Measurements from ENCODE around the gene ST6GAL2. TPM values are rescaled to one million over a fixed set of nuclear protein-coding genes. Genes with fewer than 3 reads are reported as not detected.

ST6GAL2 gene
- polyA plus RNA-seq, 1 of the 3 experiments (the other 2 are of a cell fraction), result 0.77 TPM

GRCh38 chr2:106868275-106868674 lies 17.7 kb downstream of the ST6GAL2 start:
- Histone ChIP-seq H3K4me1 (ENCODE audit: control insufficient read depth in 1 of 2, insufficient read depth in 2 of 2, low read depth in 1 of 2, low read length in 1 of 2) (no peaks in the 10 kb centered on the region; a peak in 1 of 4 replicates), H3K4me2 (no peak overlapping the region), H3K9me3 (no peaks in the 10 kb centered on the region), H3F3A (replicated peaks; ENCODE audit: insufficient read depth) (no peaks in the 10 kb centered on the region), H3K36me3 (replicated peaks in 1 of 2; ENCODE audit: control insufficient read depth in 1 of 2, insufficient read depth in 2 of 2, low read length in 1 of 2) (no peaks in the 10 kb centered on the region), H4K20me1 (ENCODE audit: insufficient read depth) (no peaks in the 10 kb centered on the region), H2AFZ (ENCODE audit: low read depth) (no peak overlapping the region), H3K27me3 (ENCODE audit: insufficient read depth) (no peaks in the 10 kb centered on the region), H3K9me2 (no peaks in the 10 kb centered on the region), H3K4me3 (ENCODE audit: low read depth in 2 of 2, low read length in 1 of 2) (no peak overlapping the region), H3K9ac (no peak overlapping the region), H3K27ac (ENCODE audit: low read depth in 2 of 2, low read length in 1 of 2) (no peak overlapping the region), H3K79me2 (ENCODE audit: insufficient read depth) (no peaks in the 10 kb centered on the region; the same call in 1 of the 2 replicates)
- no peak for DNase-seq
- ChIA-PET CTCF (no interaction called here), POLR2A (no interaction called here)
- TF ChIP-seq SMC3 (IDR thresholded peaks at IDR 0.05; ENCODE audit: low read depth, low read length) (0 out of 2 replicates have a peak, but pooled peaks have one; percentile 8), RAD21 (IDR thresholded peaks at IDR 0.05; ENCODE audit: low read length) (peak; percentile 49), EZH2phosphoT487 (IDR thresholded peaks at IDR 0.05; ENCODE audit: borderline replicate concordance, low read depth) (no peak)
- TF ChIP-seq, protein P1, sequence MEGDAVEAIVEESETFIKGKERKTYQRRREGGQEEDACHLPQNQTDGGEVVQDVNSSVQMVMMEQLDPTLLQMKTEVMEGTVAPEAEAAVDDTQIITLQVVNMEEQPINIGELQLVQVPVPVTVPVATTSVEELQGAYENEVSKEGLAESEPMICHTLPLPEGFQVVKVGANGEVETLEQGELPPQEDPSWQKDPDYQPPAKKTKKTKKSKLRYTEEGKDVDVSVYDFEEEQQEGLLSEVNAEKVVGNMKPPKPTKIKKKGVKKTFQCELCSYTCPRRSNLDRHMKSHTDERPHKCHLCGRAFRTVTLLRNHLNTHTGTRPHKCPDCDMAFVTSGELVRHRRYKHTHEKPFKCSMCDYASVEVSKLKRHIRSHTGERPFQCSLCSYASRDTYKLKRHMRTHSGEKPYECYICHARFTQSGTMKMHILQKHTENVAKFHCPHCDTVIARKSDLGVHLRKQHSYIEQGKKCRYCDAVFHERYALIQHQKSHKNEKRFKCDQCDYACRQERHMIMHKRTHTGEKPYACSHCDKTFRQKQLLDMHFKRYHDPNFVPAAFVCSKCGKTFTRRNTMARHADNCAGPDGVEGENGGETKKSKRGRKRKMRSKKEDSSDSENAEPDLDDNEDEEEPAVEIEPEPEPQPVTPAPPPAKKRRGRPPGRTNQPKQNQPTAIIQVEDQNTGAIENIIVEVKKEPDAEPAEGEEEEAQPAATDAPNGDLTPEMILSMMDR (IDR thresholded peaks at IDR 0.05), result peak; percentile 44
- 73% methylated on average over 7 of the region's 7 CpGs for WGBS (ENCODE audit: low lambda C conversion rate)

- TF ChIP-seq, protein P2, sequence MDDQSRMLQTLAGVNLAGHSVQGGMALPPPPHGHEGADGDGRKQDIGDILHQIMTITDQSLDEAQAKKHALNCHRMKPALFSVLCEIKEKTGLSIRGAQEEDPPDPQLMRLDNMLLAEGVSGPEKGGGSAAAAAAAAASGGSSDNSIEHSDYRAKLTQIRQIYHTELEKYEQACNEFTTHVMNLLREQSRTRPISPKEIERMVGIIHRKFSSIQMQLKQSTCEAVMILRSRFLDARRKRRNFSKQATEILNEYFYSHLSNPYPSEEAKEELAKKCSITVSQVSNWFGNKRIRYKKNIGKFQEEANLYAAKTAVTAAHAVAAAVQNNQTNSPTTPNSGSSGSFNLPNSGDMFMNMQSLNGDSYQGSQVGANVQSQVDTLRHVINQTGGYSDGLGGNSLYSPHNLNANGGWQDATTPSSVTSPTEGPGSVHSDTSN (IDR thresholded peaks at IDR 0.05), result no peak
- no peak for TF ChIP-seq EZH2phosphoT487 (IDR thresholded peaks at IDR 0.05; ENCODE audit: borderline replicate concordance, low read depth)
- TF ChIP-seq CHD2 (IDR thresholded peaks at IDR 0.05; ENCODE audit: low read length, partially characterized antibody), result no peak
- no peak for TF ChIP-seq JUND (IDR thresholded peaks at IDR 0.05)
- no peak for TF ChIP-seq SMC3 (IDR thresholded peaks at IDR 0.05; ENCODE audit: low read depth, low read length)
- TF ChIP-seq POLR2AphosphoS5 (IDR thresholded peaks at IDR 0.05; ENCODE audit: low read depth, low read length), result no peak
- no peak for TF ChIP-seq NFIC (IDR thresholded peaks at IDR 0.05; ENCODE audit: borderline replicate concordance)
- TF ChIP-seq MEF2A (IDR thresholded peaks at IDR 0.05; ENCODE audit: borderline replicate concordance, low read depth), result no peak
- no peak for TF ChIP-seq YY1 (IDR thresholded peaks at IDR 0.05; ENCODE audit: low read depth)
- no peak for TF ChIP-seq TEAD4 (IDR thresholded peaks at IDR 0.05; ENCODE audit: borderline replicate concordance, insufficient read depth)
- TF ChIP-seq RFX5 (IDR thresholded peaks at IDR 0.05; ENCODE audit: low read length), result no peak
- Histone ChIP-seq H3K27me3 (ENCODE audit: insufficient read depth) (no peaks in the 10 kb centered on the region), H3K4me3 (ENCODE audit: low read depth in 2 of 2, low read length in 1 of 2) (no peak overlapping the region), H3K4me1 (ENCODE audit: control insufficient read depth in 1 of 2, insufficient read depth in 2 of 2, low read depth in 1 of 2, low read length in 1 of 2) (no peaks in the 10 kb centered on the region; a peak in 1 of 4 replicates), H4K20me1 (ENCODE audit: insufficient read depth) (no peaks in the 10 kb centered on the region), H3F3A (replicated peaks; ENCODE audit: insufficient read depth) (no peaks in the 10 kb centered on the region), H3K9ac (no peak overlapping the region), H3K4me2 (no peak overlapping the region), H3K9me2 (no peaks in the 10 kb centered on the region), H3K27ac (ENCODE audit: low read depth in 2 of 2, low read length in 1 of 2) (no peak overlapping the region), H3K79me2 (ENCODE audit: insufficient read depth) (no peaks in the 10 kb centered on the region), H2AFZ (ENCODE audit: low read depth) (no peak overlapping the region), H3K9me3 (no peaks in the 10 kb centered on the region), H3K36me3 (replicated peaks in 1 of 2; ENCODE audit: control insufficient read depth in 1 of 2, insufficient read depth in 2 of 2, low read length in 1 of 2) (no peaks in the 10 kb centered on the region)
- ChIA-PET POLR2A (no interaction called here), CTCF (interaction anchor here (0.7 kb wide), 1 partner anchor 16 kb away, joined by 3 read pairs; no protein-coding TSS in a partner anchor)
- WGBS (ENCODE audit: low lambda C conversion rate), result 59% methylated on average over 10 of the region's 10 CpGs
- DNase-seq, result no peak
These were observed 18.6 kb downstream of the ST6GAL2 start for GRCh38 chr2:106867196-106867953.
